Superior temporal gyrus (tissue), 1 donor: ENCODE measurements around the gene MRPS18C.
A peak's percentile ranks its signal among the peaks of the same experiment; 100 is the strongest.
"Not testable (repeated sequence)": the region's sequence is repeated elsewhere in the genome, so short reads cannot be mapped to it uniquely, and the experiment has no call there.

Experiments
- DNase-seq: peaks from one replicate; pipeline ENCODE4 v3.0.0-alpha.2; 2016; ENCODE audit errors: extremely low spot score

Gene MRPS18C

DNA sequence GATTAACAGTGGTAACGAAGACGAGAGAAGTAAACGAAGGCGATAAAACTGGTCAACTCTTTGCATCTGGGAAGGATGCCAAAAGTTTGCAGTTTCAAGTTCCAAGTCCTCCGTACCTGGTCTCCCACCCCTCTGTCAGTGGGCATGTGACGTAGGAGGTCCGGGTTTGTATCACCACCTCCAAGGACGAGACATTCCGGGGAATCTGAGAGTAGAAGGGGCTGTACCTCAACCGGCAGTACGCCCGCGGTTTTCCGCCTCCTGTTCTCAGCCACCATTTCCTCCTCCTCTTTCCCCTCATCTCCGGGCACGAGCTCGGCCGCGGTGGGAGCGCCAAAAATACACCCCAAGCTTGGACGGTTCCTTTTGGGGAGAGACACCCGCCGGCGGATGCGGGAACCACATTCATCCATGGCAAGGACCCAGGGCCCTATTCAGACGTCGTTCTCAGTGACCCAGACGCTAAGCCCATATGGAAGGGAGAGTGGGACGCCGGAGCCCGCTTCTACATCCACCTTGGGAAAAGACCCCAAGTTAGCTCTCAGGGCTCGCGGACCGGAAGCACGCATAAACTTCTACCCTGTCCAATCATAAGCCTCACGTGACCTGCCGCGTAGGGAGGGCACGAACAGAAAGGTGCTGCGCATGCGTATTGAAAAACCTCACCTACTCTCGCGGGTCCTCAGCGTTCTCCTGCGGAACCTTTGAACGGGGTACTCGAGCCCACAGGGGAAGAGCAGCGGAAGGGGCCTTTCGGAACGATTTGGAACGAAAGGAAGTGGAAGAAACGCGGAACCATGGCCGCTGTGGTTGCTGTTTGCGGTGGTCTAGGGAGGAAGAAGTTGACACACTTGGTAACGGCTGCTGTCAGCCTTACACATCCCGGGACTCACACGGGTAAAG is at the start of gene MRPS18C, which contains the start of gene HELQ:
MRPS18C (plus strand) TSS at position 778 of the 903 bp plus-strand sequence; CDS start at position 798, 20 bp downstream.
HELQ (minus strand) TSS at position 543 of the 903 bp plus-strand sequence; CDS start at position 413, 130 bp downstream.
- DNase-seq, result peak; percentile 99

DNA sequence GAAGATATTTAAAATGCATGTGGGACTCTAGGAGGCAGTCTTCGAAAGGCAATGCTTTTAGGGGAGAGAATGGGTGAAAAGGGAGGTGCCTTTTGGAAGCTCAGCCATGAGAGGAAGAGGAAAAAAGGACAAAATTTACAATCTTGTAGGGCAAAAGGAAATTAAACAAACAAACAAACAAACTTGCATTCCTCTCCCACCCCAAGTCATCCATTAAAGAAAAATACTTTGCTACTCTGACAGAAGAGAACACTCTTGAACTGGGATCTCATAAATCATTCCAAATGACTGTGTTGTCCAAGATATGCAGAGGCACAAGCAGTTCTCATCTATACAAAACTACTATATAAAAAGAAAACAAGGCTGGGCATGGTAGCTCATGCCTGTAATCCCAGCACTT is 47.0 kb upstream of the MRPS18C start:
- DNase-seq, result no peak

DNA sequence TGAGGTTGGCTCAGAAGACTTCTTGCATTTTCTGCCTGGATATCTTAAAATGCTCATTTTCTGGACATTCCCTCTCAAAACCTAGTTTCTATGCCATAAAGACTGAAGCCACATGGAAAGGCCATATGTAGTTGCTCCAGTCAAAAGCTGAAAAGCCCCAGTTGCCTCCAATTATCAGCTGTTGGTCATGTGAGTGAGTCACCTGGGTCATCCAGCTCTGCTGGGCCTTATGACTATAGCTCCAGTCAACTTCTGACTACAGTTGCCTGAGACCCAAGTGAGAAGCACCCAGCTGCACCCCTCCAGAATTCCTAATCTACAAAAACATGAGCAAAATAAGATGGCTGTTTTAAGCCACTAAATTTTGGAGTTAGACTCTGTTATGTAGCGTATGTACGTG is 42.2 kb upstream of the MRPS18C start:
- DNase-seq, result no peak

DNA sequence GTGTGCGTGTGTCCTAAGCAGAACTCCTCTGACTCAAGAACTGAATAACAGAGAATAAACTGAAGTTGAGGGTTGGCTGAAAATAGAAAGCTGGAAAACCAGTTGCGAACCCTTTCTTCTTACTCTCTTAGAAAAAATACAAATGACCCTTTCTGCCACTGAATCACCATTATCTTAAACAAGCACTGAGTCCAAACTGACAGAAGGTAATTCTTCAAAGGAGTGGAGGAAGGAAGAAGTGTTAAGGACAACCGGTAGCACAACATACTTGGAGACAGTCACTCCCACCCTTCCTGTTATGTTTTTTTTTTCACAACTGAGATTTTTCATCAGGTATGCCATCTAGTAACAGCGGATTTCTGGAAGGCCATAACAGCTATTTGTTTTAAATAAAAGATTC is 38.3 kb upstream of the MRPS18C start:
- DNase-seq, result no peak

DNA sequence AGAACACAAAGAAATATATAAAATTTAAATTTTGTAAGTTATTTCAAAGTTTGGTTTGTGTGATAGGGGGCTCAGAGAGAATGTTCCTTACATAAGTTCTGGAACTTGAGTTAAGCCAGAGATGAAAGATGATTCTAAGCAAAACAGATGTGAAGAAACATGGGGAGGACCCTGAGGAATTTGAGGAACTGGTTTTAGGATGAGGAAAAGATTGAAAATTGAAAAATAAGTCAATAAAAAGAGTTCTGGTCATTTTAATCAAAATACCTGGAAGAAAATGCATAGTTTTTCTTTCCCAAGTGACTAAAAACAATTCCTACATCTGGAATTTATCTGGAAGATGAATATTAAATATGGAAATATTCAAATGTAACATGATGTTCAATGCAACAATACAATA is 37.6 kb upstream of the MRPS18C start:
- no peak for DNase-seq

DNA sequence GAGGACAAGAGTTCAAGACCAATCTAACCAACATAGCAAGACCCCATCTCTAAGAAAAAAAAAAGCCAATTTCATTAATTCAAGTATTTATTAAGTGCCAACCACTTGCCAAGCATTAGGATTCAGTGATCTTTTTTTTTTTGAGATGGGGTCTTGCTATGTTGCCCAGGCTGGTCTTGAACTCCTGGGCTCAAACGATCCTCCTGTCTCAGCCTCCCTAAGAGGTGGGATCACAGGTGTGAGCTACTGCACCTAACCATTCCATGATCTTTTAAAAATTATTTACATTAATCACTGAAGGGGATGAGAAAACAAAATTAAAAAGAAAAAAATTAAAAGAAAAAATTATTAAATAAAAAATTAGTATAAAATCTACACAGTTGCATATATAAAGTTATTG is 24.7 kb upstream of the MRPS18C start:
- no peak for DNase-seq

DNA sequence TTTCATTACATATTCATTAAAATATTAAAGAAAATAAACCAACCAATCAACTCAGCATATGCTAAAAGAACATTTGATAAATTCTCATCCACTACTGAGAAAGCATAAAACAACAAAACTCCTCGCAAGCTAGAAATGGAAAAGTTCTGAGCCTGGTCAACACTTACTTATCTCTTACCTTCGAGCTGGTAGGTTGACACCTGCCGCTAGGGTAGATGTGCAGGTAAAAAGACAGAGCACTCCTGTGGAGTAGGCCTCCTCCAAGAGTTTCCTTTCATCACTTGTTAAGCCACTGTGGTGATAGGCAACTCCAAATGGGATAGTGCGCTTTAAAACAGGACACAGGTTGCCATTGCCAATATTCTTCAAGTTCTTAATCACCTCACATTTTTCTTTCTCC is 19.2 kb upstream of the MRPS18C start:
- DNase-seq, result no peak

DNA sequence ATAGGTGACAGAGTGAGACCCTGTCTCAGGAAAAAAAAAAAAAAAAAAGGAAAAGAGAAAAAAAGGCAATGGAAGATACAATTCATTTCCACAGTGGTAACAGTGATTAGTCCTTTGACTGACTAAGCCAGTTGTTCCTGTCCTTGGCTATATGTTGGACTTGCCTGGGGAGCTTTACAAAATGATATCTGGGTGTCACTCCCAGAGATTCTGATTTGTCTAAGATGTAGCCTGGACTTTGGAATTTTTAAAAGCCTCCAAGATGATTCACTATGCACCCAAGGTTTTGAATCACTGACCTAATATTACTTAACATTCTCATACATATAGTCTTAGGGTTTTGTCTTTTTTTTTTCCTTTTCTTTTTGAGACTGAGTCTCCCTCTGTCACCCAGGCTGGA is 17.1 kb upstream of the MRPS18C start:
- no peak for DNase-seq

DNA sequence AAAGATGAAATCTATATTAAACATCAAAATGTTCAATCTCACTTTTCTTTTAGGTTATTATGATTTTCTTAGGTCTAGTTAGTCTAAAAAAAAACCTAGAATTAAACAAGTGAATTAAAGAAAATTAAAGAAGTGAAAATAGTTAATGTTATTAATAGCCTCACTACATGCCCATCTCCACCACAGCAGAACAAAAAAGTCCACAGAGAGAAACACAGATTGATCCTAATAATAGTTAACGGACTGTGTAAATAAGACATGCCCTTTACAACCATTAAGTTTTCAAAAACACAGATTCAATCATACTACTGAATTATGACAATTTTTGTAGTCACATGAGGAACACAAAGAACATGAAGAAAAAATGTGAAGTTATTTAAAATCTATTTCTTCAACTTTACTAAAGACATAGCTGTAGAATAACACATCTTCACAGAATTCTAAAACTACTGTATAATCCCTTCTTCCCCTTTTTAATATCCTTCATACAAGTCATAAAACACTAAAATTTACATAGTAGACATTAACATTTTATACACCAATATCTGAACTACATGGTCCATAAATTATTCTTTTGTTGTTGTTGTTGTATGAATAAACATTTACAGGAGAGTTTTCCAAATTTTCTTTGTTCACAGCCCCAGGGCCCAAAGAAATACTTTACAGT is 15.6 kb upstream of the MRPS18C start:
- DNase-seq, result no peak

DNA sequence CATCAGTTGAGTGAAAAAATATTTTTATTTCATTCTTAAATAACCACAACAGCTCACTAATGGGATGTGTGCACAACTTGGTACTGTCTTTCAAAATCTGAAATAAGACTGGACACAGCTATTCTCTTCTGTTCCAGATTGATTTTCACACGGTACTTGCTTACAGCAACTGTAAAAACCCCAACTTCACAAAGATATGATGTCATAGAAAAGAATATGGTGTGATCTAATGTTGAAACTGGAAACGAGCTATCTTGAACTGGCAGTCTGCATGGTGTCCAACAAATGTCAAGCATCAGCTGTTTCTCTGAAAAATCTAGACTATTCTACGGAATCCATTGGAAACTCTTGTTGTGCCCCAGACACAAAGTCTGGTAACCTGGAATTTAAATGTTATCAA is 15.0 kb upstream of the MRPS18C start:
- no peak for DNase-seq

DNA sequence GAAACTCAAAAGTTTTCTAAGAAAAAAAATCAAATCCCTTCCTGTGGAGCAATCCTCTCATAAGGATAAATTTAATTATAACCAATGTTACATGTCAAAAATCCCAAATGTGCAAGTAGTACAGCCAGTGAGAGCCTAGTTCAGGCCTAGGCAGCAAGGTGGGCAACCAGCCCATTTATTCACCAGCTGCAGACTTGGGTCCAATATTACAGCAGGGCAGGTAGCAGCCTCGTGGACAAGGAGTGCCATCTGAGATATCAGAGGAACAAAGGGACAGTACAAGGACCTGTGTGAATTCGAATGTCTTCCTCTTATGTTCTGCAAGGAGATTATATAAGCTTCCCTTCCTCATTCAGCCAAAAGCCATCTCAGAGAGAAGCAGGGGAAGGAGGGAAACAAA is 6.8 kb upstream of the MRPS18C start:
- DNase-seq, result no peak

DNA sequence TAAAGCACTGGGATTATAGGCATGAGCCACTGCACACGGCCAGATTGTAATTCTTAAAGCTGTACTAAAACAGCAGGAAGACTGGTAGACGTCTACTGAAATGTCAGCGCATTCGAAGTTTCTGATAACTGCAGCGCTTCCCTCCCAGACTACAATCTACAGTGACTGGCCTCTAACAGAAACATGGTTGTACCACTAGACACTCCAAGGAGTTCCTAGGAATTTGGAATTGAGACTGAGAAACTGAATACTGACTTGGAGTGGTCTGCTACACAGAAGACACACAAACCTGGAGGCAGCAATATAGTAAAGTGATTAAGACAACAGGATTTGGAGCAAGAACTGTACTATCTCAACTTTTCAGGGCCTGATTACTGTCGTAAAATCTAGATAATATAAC is 1.2 kb upstream of the MRPS18C start:
- DNase-seq, result no peak

DNA sequence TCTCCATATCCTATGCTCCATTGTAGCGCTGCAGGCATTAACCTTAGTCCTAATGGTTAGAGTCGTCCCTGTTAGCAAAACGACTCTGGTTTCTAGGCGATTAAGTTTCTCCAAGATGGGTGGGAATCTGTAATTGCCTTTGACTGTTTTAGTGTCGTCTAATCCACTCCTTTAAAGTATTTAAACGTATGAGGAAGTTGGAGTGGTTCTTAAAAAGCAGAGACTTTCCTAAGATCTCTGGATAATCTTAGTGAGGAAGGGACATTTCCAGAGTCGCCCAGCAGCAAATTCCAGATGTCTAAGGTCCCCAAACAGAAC is 285 bp downstream of the MRPS18C start:
- no peak for DNase-seq

DNA sequence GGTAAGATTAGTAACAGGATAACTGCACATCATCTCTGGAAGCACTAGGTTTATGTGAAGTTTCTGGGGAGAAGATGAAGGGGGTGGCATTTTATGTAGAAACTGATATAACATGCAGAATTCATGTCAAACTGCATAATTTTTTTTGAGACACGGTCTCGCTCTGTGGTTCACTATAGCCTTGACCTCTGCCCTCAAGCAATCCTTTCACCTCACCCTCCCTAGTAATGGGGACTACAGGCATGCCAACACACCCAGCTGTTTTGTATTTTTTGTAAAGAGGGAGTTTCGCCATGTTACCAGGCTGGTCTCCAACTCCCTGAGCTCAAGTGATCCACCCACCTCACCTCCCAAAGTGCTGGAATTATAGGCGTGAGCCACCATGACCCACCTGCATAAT is 17.6 kb downstream of the MRPS18C start:
- DNase-seq, result no peak

DNA sequence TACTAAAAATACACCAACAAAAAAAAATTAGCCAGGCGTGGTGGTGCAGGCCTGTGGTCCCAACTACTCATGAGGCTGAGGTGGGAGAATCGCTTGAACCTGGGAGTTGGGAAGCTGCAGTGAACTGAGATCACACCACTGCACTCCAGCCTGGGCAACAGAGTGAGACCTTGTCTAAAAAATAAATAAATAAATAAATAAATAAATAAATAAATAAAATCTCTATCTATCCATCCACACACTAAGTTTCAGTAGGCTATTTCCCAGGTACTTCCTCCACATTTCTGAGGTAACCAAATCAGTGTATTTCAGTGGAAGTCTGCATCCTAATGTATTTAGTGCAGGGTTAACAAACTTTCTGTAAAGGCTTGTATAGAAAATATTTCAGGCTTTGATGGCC is 18.1 kb downstream of the MRPS18C start:
- DNase-seq, result no peak

DNA sequence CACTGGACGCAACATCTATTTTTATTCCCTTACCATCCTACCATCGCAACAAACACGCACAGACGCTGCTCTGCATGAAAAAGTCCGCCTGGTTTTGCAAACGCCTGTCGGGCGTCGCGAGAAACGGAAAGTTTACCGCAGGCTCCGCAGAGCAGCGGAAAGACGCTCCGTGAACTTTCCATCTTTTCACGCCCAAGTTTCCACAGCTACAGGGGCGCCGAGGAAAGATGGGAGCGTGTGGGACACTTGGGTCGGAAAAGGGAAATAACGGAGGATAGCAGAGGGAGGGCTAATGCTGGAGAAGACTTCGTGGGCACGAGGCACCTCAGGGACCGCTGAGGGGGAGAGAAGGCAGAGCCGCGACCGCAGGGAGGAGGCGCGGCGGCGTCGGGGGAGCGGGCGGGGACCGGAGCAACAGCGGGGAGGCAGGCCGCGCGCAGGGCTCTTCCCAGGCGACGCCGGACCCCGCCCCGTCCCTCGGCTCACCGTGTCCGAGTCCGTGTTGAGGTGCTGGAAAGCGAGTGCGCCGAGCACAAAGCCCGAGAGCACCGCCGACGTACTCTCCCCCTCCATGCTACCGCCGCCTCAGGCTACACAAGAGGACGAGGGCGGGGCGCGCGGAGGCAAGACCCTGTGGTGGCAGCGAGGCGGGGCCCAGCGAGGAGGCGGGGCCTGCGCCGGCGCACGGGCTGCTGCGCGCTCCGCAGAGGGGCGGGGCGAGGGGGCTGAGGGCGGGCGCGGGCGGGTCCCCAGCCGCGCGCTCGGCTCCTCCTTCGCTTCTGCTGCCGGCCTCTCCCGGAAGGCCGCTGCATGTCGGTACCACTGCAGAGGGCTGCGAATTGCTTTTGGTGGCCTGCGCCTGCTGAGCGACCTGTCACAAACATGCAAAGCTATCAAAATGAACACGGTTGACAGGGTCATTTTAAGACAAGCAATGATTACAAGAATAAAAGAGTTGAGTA is 28.9 kb downstream of the MRPS18C start, which contains the start of gene ABRAXAS1:
ABRAXAS1 (minus strand) TSS at position 601 of the 962 bp plus-strand sequence; CDS start at position 573, 28 bp downstream.
- peak; percentile 92 for DNase-seq

DNA sequence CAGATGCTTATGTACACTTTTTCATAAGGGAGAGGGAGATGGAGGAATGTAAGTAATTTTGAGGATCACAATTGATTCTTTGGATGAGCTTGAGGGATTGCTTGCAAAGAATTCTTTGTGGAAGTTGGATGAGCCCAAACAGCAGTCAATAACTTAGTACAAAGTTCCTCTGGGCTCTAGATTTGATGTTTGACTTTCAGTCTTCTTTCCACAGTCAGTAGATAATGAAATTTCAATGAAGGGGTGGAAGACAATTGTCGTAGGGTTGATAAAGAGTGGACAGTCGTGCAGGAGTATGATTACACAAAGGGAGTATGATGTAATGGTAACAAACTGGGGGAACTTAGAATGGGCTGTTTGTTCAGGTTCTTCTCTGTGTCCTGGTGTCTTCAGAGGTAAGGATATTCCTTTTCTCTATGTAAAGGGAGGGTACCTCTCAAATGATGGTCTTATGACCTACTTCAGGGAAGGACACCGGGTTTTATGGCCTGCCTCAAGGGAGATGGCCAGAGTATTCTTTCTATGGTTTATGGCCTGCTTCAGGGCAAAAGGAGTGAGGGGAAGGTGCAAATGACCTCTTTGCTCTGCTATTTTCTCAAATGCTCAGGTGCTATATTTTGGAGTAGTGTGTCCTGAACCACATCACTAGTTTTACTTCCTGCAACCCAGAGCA is 30.7 kb downstream of the MRPS18C start:
- DNase-seq, result no peak

DNA sequence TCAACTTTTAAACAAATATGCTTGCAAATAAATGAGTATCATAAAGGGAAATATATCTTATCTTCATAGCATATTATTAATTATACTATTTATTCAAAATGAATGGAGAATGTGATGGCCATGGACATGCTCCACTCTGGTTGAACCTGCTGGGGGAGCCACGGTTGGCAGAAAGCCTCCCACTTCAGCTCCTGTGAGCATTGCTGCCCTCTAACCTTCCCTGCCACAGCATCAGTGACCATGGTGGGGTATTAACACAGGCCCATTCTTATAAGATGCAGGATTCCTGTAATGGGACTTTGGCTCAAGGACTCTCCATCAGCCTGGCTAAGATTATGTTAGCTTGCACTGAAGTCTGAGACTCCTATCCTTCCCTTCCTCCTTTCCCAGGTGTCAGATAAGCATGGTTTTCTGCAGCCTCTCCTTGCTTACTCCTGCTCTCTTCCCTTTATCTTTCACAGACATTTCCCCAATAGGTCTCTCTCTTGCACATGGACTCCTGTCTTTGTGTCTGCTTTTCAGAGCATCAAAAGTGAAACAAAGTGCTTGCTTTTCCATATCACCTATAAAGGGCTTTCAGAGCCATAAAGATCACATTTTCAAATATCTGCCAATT is 34.0 kb downstream of the MRPS18C start:
- DNase-seq, result no peak

DNA sequence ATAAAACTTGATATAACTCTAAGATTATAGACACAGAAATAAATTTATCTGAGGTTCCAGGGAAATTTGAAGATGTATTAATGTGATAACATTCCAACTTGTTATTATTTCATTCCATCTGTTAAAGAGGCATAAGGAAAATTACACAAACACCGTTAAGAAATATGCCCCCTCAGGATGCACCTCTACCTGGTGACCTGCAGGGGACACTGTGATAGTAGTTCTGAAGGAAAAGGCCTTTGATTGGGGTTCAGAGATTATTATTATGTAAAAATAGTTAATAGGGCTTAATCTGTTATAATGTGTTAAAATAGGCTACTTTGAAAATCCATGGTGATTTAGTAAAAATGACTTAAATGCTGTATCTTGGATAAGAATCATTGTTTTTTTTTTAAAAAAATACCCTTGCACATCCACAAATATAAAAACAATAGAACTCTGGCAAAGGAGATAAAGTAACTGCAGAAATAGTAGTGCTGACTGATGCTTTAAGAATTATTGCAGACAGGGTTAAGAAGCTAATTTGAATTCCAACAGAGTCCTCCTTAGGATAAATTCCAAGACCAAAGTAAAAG is 35.1 kb downstream of the MRPS18C start:
- DNase-seq, result no peak

DNA sequence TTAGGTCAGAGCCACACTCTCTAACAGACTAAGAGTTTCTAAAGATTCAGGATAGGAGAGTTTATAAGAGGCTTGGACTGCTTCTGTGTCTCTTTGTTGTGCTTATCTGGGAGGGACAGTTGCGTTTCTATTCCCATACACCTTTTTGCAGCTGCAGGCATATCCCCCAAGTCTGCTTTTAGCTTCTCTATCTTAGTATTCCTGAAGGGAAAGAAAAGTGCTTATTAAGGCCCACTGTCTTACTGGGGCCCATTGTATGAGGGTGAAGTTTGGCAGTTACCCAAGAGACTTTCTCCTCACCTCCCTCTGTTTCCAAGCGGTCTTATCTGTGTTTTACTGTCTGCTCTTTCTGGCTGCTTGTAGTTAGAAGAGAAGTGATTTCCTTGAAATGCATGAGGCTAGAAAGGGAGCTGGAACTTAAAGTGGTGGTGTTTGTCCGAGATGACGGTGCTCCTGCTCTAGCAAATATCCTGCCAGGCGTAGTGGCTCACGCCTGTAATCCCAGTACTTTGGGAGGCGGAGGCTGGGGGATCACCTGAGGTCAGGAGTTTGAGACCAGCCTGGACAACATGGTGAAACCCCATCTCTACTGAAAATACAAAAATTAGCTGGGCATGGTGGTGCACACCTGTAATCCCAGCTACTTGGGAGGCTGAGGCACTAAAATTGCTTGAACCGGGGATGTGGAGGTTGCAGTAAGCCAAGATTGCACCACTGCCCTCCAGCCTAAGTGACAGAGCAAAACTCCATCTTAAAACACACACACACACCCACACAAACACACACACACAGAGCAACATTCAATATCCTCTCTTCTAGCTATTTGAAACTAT is 40.4 kb downstream of the MRPS18C start:
- DNase-seq, result not testable (repeated sequence)
